HUES64 (cell line): ENCODE data around the gene STXBP6.

Experiments used
- H3K27ac ChIP-seq: 2 replicates; pipeline ENCODE4 v1.7.0; 2013; ENCODE audit warnings: low read depth, low read length, inconsistent platforms
- H3K27me3 ChIP-seq: 2 replicates; pipeline ENCODE4 v1.6.1; 2013; ENCODE audit warnings: mild to moderate bottlenecking, low read length; ENCODE audit not compliant: insufficient read depth
- H3K36me3 ChIP-seq: 2 replicates; pipeline ENCODE4 v1.6.1; 2013; ENCODE audit warnings: mild to moderate bottlenecking, low read length; ENCODE audit not compliant: insufficient read depth
- H3K4me1 ChIP-seq: 2 replicates; pipeline ENCODE4 v1.6.1; 2013; ENCODE audit warnings: mild to moderate bottlenecking, low read length, moderate library complexity; ENCODE audit not compliant: insufficient read depth
- H3K4me3 ChIP-seq: 2 replicates; pipeline ENCODE4 v1.5.1; 2013; ENCODE audit warnings: mild to moderate bottlenecking, low read length, moderate library complexity
- H3K9ac ChIP-seq: 2 replicates; pipeline ENCODE4 v1.6.1; 2013; ENCODE audit warnings: mild to moderate bottlenecking, low read depth, low read length
- H3K9me3 ChIP-seq: 2 replicates; pipeline ENCODE4 v1.6.1; 2013; ENCODE audit warnings: low read depth, low read length; ENCODE audit not compliant: insufficient read depth
- WGBS: fragments of 150-250, 120-280 bp; methylation state at CpG from one replicate; pipeline ENCODE4 v1.1.7; 2013; ENCODE audit warnings: missing lambda C conversion rate; 5-methylcytosine and 5-hydroxymethylcytosine counted together

Gene STXBP6

GRCh38 chr14:24863968-24864684 lies 185.8 kb downstream of the STXBP6 start:
- H3K36me3 ChIP-seq: no peaks in the 10 kb centered on the region
- no peaks in the 10 kb centered on the region for H3K27me3 ChIP-seq
- no peak overlapping the region for H3K4me3 ChIP-seq
- H3K4me1 ChIP-seq: no peaks in the 10 kb centered on the region; the same call in 1 of the 2 replicates
- no peak overlapping the region for H3K9ac ChIP-seq
- 94% methylated on average over 7 of the region's 7 CpGs for WGBS
- no peaks in the 10 kb centered on the region for H3K9me3 ChIP-seq
- no peak overlapping the region for H3K27ac ChIP-seq

- Histone ChIP-seq H3K9ac (no peak overlapping the region), H3K27ac (no peak overlapping the region), H3K4me3 (no peak overlapping the region), H3K9me3 (no peaks in the 10 kb centered on the region), H3K4me1 (peaks cover 17% of the 10 kb centered on the region), H3K36me3 (no peaks in the 10 kb centered on the region), H3K27me3 (no peaks in the 10 kb centered on the region)
- 96% methylated on average over 4 of the region's 4 CpGs for WGBS
Observed at GRCh38 chr14:24861083-24861630, 188.8 kb downstream of the STXBP6 start.

GRCh38 chr14:24859559-24859958 lies 190.4 kb downstream of the STXBP6 start:
- Histone ChIP-seq H3K27ac (no peak overlapping the region), H3K9ac (no peak overlapping the region), H3K27me3 (no peaks in the 10 kb centered on the region), H3K4me3 (no peak overlapping the region), H3K36me3 (no peaks in the 10 kb centered on the region), H3K9me3 (no peaks in the 10 kb centered on the region), H3K4me1 (peaks cover 17% of the 10 kb centered on the region)
- 76% methylated on average over 5 of the region's 5 CpGs for WGBS

- H3K36me3 ChIP-seq: no peaks in the 10 kb centered on the region
- H3K27ac ChIP-seq: no peak overlapping the region
- no peak overlapping the region for H3K9ac ChIP-seq
- H3K4me3 ChIP-seq: no peak overlapping the region
- H3K27me3 ChIP-seq: no peaks in the 10 kb centered on the region
- WGBS: 94% methylated on average over 4 of the region's 4 CpGs
- peaks cover 17% of the 10 kb centered on the region for H3K4me1 ChIP-seq
- H3K9me3 ChIP-seq: no peaks in the 10 kb centered on the region
Observed at GRCh38 chr14:24858684-24859083, 191.3 kb downstream of the STXBP6 start.

GRCh38 chr14:24858052-24858451 lies 191.9 kb downstream of the STXBP6 start:
- Histone ChIP-seq H3K9me3 (no peaks in the 10 kb centered on the region), H3K27ac (no peak overlapping the region), H3K4me3 (no peak overlapping the region), H3K36me3 (no peaks in the 10 kb centered on the region), H3K9ac (no peak overlapping the region), H3K4me1 (peaks cover 19% of the 10 kb centered on the region), H3K27me3 (no peaks in the 10 kb centered on the region)
- 82% methylated on average over 4 of the region's 4 CpGs for WGBS

- no peak overlapping the region for H3K27ac ChIP-seq
- no peak overlapping the region for H3K9ac ChIP-seq
- no peaks in the 10 kb centered on the region for H3K27me3 ChIP-seq
- peaks cover 27% of the 10 kb centered on the region for H3K4me1 ChIP-seq
- no peaks in the 10 kb centered on the region for H3K36me3 ChIP-seq
- no peak overlapping the region for H3K4me3 ChIP-seq
- no peaks in the 10 kb centered on the region for H3K9me3 ChIP-seq
- WGBS: 100% methylated on average over 1 of the region's 1 CpG
Observed at GRCh38 chr14:24857277-24857676, 192.7 kb downstream of the STXBP6 start.

GRCh38 chr14:24853446-24853845 lies 196.5 kb downstream of the STXBP6 start:
- no peak overlapping the region for H3K4me3 ChIP-seq
- peaks cover 37% of the 10 kb centered on the region for H3K4me1 ChIP-seq
- H3K9me3 ChIP-seq: no peaks in the 10 kb centered on the region
- no peak overlapping the region for H3K27ac ChIP-seq
- no peaks in the 10 kb centered on the region for H3K36me3 ChIP-seq
- H3K27me3 ChIP-seq: no peaks in the 10 kb centered on the region
- WGBS: 87% methylated on average over 1 of the region's 2 CpGs
- H3K9ac ChIP-seq: no peak overlapping the region

- 74% methylated on average over 5 of the region's 6 CpGs for WGBS
- H3K4me3 ChIP-seq: no peak overlapping the region
Observed at GRCh38 chr14:24852312-24853060, 197.5 kb downstream of the STXBP6 start.

GRCh38 chr14:24851837-24852236 lies 198.1 kb downstream of the STXBP6 start:
- peaks cover 26% of the 10 kb centered on the region for H3K4me1 ChIP-seq
- H3K4me3 ChIP-seq: no peak overlapping the region
- H3K36me3 ChIP-seq: no peaks in the 10 kb centered on the region
- H3K9me3 ChIP-seq: no peaks in the 10 kb centered on the region
- no peaks in the 10 kb centered on the region for H3K27me3 ChIP-seq
- H3K9ac ChIP-seq: no peak overlapping the region
- no peak overlapping the region for H3K27ac ChIP-seq

More at GRCh38 chr14:24852312-24853060, 197.5 kb downstream of the STXBP6 start:
- Histone ChIP-seq H3K27me3 (no peaks in the 10 kb centered on the region), H3K9me3 (no peaks in the 10 kb centered on the region), H3K4me1 (peaks cover 28% of the 10 kb centered on the region), H3K27ac (no peak overlapping the region), H3K9ac (no peak overlapping the region), H3K36me3 (no peaks in the 10 kb centered on the region)

- no peaks in the 10 kb centered on the region for H3K9me3 ChIP-seq
- no peaks in the 10 kb centered on the region for H3K27me3 ChIP-seq
- H3K27ac ChIP-seq: no peak overlapping the region
- WGBS: 93% methylated on average over 4 of the region's 4 CpGs
- no peaks in the 10 kb centered on the region for H3K36me3 ChIP-seq
- H3K4me1 ChIP-seq: peaks cover 26% of the 10 kb centered on the region
- H3K9ac ChIP-seq: no peak overlapping the region
- H3K4me3 ChIP-seq: no peak overlapping the region
Observed at GRCh38 chr14:24851406-24851805, 198.5 kb downstream of the STXBP6 start.

GRCh38 chr14:24850072-24850471 lies 199.9 kb downstream of the STXBP6 start:
- WGBS: 100% methylated on average over 1 of the region's 2 CpGs
- H3K9me3 ChIP-seq: no peaks in the 10 kb centered on the region
- H3K4me3 ChIP-seq: no peak overlapping the region
- no peak overlapping the region for H3K27ac ChIP-seq
- H3K36me3 ChIP-seq: no peaks in the 10 kb centered on the region
- no peak overlapping the region for H3K9ac ChIP-seq
- peaks cover 26% of the 10 kb centered on the region for H3K4me1 ChIP-seq
- no peaks in the 10 kb centered on the region for H3K27me3 ChIP-seq
